Stimulated activated memory B cell treated with anti-CD40 and anti-IgM and Interleukin-4, amounts not matched to agents 10 μg/mL and 1 μg/mL and 100 μg/mL, for 72 hours (primary cell): ENCODE measurements around the gene OST4.
"Not testable (repeated sequence)": the region's sequence is repeated elsewhere in the genome, so short reads cannot be mapped to it uniquely, and the experiment has no call there.

Experiments
- ATAC-seq: fragments of 150-1000 bp; cut with Tn5 transposase; 2 replicates; pipeline ENCODE4 v1.10.0; 2021
- H3K27ac Mint-ChIP-seq: one replicate; pipeline ENCODE4 v1.8.0; 2022; ENCODE audit warnings: mild to moderate bottlenecking, mixed read lengths
- H3K27me3 Mint-ChIP-seq: one replicate; pipeline ENCODE4 v1.8.0; 2022; ENCODE audit warnings: mixed read lengths
- H3K36me3 Mint-ChIP-seq: one replicate; pipeline ENCODE4 v1.8.0; 2022; ENCODE audit warnings: mixed read lengths
- H3K4me1 Mint-ChIP-seq: one replicate; pipeline ENCODE4 v1.8.0; 2022; ENCODE audit warnings: mixed read lengths
- H3K4me3 Mint-ChIP-seq: one replicate; pipeline ENCODE4 v1.8.0; 2022; ENCODE audit warnings: mild to moderate bottlenecking, moderate library complexity, mixed read lengths
- H3K9me3 Mint-ChIP-seq: one replicate; pipeline ENCODE4 v1.8.0; 2022; ENCODE audit warnings: mixed read lengths

The OST4 gene

DNA sequence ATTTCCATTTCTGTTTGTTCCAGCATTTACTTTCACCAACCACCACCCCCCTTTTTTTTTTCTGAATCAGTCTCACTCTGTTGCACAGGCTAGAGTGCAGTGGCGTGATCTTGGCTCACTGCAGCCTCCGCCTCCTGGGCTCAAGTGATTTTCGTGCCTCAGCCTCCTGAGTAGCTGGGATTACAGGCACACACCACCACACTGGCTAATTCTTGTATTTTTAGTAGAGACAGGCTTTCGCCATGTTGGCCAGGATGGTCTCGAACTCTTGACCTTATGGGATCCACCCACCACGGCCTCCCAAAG lies 4.1 kb upstream of the OST4 start:
- not testable (repeated sequence) for H3K27me3 Mint-ChIP-seq, H3K36me3 Mint-ChIP-seq, ATAC-seq, H3K9me3 Mint-ChIP-seq
- H3K27ac Mint-ChIP-seq: peak overlapping the region; percentile 51
- peaks cover 59% of the 10 kb centered on the region for H3K4me1 Mint-ChIP-seq
- H3K4me3 Mint-ChIP-seq: peak overlapping the region; percentile 8

DNA sequence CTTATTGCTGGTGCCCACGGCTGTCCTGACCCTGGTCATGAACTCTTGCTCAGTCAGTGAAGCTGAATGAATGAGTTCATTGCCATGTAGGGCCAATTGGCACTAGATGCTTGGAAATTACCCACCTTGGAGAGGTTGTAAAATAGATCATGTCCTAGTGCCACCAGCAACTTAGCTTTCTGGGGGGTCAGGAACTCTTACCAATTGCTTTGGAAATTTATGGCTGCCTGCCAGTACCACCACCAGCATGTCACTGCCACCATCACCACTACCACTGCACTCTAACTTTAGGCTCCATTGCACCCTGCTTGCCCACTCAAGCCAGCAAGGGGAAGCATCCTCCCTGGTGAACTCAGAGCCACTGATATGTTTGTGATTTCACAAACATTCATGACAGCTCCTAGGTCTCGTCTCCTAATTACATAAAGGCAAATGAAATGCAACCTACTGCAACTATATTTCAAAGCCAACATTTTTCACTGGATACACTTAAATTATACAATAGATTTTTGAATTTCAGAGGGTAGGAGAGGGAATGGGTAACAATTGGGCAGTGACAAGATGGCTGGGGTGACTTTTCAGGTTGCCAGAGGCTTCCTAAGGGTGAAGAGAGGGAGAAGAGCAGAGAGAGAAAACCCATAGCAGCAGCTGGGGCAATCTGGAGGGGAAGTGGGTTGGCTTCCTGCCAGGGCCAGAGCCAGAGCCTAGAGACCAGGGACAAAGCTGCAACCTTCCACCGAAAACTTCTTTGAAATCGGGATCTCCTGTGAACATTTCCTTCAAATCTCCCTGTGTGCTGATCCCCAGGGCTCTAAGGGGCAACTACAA lies 3.5 kb upstream of the OST4 start:
- Mint-ChIP-seq H3K9me3 (peaks cover 2% of the 10 kb centered on the region), H3K36me3 (peaks cover 3% of the 10 kb centered on the region), H3K27ac (peak overlapping the region; percentile 51), H3K4me1 (peaks cover 59% of the 10 kb centered on the region), H3K27me3 (no peaks in the 10 kb centered on the region), H3K4me3 (peak overlapping the region; percentile 8)
- no peak for ATAC-seq

DNA sequence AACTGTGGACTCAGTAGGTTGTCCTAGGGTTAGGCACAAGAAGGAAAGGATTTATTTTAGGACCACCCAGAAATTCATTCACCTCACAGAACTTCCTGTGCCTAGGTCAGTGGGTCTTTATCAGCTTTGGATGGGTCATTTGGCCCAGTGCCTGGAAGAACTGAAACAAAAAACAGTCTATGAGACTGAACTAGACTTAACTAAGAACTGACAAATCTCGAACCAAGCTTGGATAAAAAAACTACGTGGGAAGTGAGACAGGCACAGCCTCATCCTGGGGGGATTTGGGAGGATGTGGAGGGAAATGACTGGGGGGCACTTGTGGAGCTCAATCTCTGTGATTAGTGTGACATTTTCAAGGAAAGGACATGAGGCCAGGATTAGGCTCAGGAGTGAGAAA lies 2.3 kb upstream of the OST4 start:
- Mint-ChIP-seq H3K4me3 (no peak overlapping the region), H3K9me3 (peaks cover 2% of the 10 kb centered on the region), H3K4me1 (peaks cover 69% of the 10 kb centered on the region), H3K27me3 (no peaks in the 10 kb centered on the region), H3K36me3 (peaks cover 15% of the 10 kb centered on the region), H3K27ac (peak overlapping the region; percentile 44)
- no peak for ATAC-seq

DNA sequence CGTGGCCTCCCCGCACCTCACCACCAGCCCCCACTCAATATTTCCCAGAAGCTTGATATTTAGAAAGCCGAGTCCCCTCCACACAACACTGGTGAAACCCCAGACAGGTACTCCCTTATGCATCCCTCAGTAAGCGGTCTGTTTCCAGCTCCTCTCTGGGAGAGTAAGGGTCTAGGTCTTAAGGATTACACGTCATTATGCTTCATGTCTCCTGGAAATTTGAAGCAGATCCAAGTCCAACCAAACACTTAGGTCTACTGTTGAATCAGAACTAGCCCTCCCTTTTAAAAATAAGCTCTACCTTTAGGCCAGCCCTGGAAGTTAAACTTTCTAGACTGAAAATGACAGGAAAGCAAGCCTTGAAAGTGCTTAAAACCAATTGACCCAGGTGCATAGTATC lies 1.5 kb upstream of the OST4 start:
- Mint-ChIP-seq H3K36me3 (peaks cover 23% of the 10 kb centered on the region), H3K27ac (peak overlapping the region; percentile 44), H3K4me3 (peak overlapping the region; percentile 89), H3K27me3 (no peaks in the 10 kb centered on the region), H3K9me3 (peaks cover 2% of the 10 kb centered on the region), H3K4me1 (peaks cover 75% of the 10 kb centered on the region)
- no peak for ATAC-seq

DNA sequence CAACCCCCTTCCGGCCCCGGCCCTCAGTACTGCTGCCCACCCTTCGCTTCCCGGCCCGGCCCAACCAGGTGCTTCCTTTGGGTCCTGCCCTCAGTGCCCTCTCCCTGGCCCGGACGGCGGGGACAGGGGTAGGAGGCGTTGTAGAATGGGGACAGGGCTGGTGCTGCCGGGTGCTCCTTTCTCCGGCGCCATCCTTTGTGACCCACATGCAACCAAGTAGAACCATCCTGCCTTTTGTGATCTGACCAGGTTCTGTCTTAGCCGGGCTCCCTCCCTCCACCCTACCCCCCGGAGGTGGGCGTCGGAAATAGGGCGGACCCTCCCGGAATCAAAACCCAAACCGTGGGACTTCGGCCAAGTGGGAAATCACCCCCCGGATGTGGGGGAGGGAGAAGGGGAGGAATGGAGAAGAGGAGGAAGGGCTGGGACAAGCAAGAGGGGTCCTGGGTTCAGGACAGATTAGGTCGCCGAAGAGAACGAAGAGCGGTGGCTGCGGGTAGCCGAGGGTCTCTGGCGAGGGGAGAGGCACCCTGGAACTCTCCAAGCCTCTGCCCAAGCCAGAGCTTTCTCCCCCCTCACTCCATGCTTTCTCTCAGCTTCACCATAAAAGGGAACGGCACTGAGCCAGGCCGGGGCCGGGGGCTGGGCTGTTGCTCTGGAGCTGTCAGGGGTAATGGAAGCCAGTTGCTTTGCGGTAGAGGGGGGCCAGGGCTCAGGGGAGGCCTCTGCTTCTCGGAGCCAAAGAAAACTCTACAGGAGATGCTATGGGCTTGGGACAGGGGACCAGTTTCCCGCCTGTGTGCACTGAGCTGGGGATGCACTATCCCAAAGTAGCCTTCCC lies 756 bp upstream of the OST4 start:
- Mint-ChIP-seq H3K4me3 (peak overlapping the region; percentile 89), H3K9me3 (peaks cover 2% of the 10 kb centered on the region), H3K36me3 (peaks cover 23% of the 10 kb centered on the region), H3K27me3 (no peaks in the 10 kb centered on the region), H3K27ac (peak overlapping the region; percentile 81), H3K4me1 (peaks cover 68% of the 10 kb centered on the region)
- no peak for ATAC-seq

DNA sequence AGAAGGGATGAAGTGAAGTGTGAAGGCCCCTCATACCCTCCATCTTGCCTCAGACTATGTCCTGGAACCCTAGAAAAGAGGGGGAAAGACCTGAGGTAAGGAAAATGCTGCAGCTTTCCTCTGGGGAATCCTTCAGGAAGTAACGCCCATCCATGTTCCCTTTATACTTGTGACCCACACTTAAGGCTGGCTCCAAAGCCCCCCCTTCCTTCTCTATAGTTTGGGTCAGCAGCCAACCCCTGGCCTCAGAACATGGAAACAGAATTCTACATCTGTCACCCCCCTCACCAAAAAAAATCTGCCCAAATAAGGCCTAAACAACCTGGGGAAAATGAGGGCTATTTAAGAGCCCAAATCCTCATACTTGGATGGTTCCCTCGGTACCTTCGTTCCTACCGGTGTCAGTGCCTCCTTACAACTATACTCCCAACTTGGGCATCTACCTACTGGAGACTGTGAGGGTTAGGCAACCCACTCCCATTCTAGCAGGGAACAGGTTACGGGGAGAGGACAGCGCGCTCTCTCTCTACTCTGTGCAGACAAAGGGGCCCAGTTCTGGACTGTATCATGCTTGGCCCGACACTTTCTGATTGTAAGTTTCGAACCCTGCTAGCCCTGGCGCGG lies 689 bp downstream of the OST4 start:
- peak overlapping the region; percentile 89 for H3K4me3 Mint-ChIP-seq
- peaks cover 65% of the 10 kb centered on the region for H3K4me1 Mint-ChIP-seq
- peak overlapping the region; percentile 81 for H3K27ac Mint-ChIP-seq
- no peaks in the 10 kb centered on the region for H3K27me3 Mint-ChIP-seq
- no peak for ATAC-seq
- H3K36me3 Mint-ChIP-seq: peaks cover 31% of the 10 kb centered on the region
- no peaks in the 10 kb centered on the region for H3K9me3 Mint-ChIP-seq

DNA sequence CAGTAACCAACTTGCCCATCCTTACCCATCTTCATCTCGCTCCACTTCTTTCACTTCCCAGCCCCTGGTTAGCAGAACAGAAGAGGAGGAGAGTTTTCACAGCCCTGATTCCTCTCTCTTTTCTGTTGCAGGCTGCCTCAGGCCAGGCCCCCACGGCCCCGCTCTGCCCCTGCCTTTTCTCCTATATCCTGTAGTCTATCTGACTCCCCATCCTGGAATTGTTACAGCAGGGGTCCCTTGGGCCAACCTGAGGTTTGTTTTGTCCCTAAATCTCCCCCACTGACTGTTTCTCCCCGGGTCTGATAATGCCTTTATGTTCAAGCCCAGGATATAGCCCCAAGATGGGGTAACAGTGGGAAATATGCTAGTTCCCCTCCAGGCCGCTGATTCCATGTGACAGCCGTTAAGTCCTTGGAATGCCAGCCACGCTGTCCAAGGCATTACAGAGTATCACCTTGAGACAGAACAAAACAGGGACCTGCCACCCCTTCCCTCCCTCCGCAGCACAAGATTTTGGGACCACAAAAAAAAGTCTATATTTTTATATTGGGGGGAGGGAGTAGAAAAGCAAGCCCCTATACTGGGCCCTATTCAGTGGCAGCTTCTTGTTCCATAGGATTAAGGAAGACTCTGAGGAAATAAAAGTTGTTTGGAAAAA lies 1.4 kb downstream of the OST4 start:
- Mint-ChIP-seq H3K36me3 (peaks cover 38% of the 10 kb centered on the region), H3K4me3 (peak overlapping the region; percentile 89), H3K27me3 (no peaks in the 10 kb centered on the region), H3K4me1 (peaks cover 65% of the 10 kb centered on the region), H3K9me3 (no peaks in the 10 kb centered on the region), H3K27ac (peak overlapping the region; percentile 81)
- no peak for ATAC-seq

DNA sequence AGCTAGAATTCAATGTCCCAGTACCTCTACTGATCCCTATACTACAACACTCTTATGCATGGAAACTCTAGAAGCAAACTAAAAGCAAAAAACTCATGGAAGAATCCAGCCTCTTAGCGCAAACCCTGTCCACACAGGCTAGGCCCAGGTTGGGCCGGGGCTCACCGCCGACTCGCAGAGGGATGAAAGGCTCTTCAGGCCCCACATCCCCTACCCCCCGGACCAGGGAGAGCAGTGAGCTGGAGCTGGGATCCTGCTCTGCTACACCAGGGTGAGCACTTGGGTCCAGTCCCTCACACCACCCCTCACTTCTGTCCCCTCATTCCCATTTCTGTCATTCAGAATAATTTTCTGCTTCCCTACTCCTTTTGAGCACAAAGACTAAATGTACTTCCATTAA lies 2.0 kb downstream of the OST4 start:
- H3K4me3 Mint-ChIP-seq: no peak overlapping the region
- H3K4me1 Mint-ChIP-seq: peaks cover 59% of the 10 kb centered on the region
- H3K9me3 Mint-ChIP-seq: no peaks in the 10 kb centered on the region
- peak overlapping the region; percentile 81 for H3K27ac Mint-ChIP-seq
- no peaks in the 10 kb centered on the region for H3K27me3 Mint-ChIP-seq
- no peak for ATAC-seq
- H3K36me3 Mint-ChIP-seq: peaks cover 41% of the 10 kb centered on the region

DNA sequence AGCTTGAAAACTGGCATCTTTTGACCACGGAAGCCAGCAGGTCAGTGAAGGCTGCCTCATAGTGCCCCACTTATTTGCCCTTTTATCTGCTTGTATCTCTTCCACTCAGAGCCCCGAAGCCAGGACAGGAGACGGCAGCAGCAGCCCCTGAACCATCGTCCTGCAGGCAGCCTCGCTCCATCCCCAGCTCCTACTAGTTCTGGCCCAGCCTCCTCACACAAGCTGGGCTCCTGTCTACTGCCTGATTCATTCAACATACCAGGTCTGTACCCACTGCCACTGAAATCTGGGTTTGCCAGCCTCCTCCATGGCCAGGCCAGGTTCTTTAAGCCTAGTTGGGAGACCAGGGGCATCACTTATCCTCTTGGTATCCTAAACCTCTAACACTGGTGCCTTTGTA lies 4.1 kb downstream of the OST4 start:
- ATAC-seq: no peak
- H3K36me3 Mint-ChIP-seq: peaks cover 57% of the 10 kb centered on the region

DNA sequence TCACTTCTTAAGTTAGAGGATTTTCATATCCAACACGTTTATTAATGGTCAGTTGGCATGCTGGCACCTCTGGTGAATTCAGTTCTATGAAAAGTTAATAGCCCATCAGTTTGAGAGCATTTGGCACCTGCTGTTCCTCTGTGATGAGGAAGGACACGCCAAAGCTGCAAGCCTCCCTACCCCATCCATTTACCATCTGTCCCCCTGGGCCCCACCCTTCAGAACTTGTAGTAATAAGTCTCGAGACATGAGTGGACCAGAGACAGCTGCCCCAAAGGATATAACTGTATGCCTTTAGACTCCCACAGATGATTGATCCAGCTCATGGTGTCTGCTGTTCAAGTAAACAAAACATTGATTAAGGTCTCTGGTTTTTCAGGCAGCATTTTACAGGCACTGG lies 6.3 kb downstream of the OST4 start:
- Mint-ChIP-seq H3K4me3 (no peak overlapping the region), H3K36me3 (peaks cover 58% of the 10 kb centered on the region), H3K27ac (no peak overlapping the region)

More for the DNA sequence above, 4.1 kb downstream of the OST4 start:
- H3K4me1 Mint-ChIP-seq: peaks cover 51% of the 10 kb centered on the region
- no peak overlapping the region for H3K4me3 Mint-ChIP-seq
- H3K27me3 Mint-ChIP-seq: no peaks in the 10 kb centered on the region
- H3K9me3 Mint-ChIP-seq: no peaks in the 10 kb centered on the region
- H3K27ac Mint-ChIP-seq: no peak overlapping the region

DNA sequence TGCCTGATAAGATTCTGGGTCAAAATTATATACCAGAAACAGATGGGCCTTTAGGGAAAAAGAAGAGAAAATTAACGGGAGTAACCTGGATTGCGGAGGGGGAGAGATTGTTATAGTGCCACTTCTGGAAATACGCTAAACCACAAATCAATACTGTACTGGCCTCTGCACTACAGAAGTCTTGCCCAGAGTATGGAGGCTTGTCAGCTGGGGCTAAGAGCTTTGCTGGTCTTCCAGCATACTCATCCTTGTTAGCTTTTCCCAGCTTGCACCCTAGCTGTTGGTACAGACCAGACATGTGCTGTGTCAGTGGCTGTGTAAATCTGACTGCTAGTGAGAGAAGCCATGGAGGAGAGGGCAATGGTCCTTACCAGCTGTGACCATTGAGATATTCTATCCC lies 11.1 kb downstream of the OST4 start:
- Mint-ChIP-seq H3K36me3 (peaks cover 38% of the 10 kb centered on the region), H3K27ac (no peak overlapping the region), H3K27me3 (no peaks in the 10 kb centered on the region), H3K4me1 (peaks cover 1% of the 10 kb centered on the region), H3K9me3 (no peaks in the 10 kb centered on the region), H3K4me3 (no peak overlapping the region)
- ATAC-seq: no peak

More for the DNA sequence above, 6.3 kb downstream of the OST4 start:
- no peak for ATAC-seq
- peaks cover 36% of the 10 kb centered on the region for H3K4me1 Mint-ChIP-seq
- no peaks in the 10 kb centered on the region for H3K9me3 Mint-ChIP-seq
- H3K27me3 Mint-ChIP-seq: no peaks in the 10 kb centered on the region

DNA sequence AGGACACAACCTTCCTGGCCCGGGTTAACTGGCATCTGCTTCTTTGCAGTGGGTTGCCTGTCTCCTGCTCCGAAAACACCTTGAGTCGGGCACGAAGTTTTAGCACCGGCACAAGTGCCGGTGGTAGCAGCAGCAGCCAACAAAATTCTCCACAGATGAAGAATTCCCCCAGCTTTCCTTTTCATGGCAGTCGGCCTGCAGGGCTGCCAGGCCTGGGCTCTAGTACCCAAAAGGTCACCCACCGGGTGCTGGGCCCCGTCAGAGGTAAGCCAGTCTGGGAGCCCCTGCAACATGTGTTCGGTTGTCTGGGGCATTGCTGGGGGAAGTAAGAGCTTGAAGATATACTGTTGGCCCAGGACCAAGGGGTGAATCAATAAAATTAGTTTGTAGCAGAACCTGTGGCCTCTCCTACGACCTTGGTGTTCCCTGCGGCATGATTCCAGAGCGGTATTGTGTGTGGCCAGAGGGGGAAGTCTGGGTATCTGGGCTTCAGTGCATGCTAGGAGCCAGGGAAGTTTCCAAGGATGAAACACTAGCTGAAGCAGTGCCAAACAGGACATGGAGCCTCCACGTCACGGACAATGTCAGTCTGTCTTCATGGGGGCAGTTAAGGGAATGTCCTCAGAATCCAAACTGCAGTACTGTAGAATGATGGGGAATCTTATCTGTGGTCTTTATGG lies 12.2 kb downstream of the OST4 start:
- Mint-ChIP-seq H3K4me3 (no peak overlapping the region), H3K27me3 (no peaks in the 10 kb centered on the region), H3K27ac (no peak overlapping the region), H3K9me3 (no peaks in the 10 kb centered on the region), H3K4me1 (no peaks in the 10 kb centered on the region), H3K36me3 (peaks cover 40% of the 10 kb centered on the region)
- no peak for ATAC-seq

DNA sequence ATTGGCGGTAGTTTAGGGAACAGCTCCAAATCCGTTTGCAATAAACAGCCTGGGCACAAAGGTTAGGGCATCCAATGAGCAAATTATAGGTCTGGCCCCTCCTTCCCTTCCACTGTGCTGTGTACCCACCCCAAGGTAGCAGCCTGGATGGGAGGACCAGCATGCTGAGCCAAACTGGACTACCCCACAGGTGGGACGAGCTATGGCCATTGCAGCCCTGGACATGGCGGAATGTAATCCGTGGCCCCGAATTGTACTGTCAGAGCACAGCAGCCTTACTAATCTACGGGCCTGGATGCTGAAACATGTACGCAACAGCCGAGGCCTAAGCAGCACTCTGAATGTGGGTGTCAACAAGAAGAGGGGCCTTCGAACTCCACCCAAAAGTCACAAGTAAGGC lies 13.2 kb downstream of the OST4 start:
- no peaks in the 10 kb centered on the region for H3K27me3 Mint-ChIP-seq
- H3K27ac Mint-ChIP-seq: no peak overlapping the region
- no peak overlapping the region for H3K4me3 Mint-ChIP-seq
- no peaks in the 10 kb centered on the region for H3K4me1 Mint-ChIP-seq
- no peaks in the 10 kb centered on the region for H3K9me3 Mint-ChIP-seq
- H3K36me3 Mint-ChIP-seq: peaks cover 37% of the 10 kb centered on the region
- ATAC-seq: no peak

DNA sequence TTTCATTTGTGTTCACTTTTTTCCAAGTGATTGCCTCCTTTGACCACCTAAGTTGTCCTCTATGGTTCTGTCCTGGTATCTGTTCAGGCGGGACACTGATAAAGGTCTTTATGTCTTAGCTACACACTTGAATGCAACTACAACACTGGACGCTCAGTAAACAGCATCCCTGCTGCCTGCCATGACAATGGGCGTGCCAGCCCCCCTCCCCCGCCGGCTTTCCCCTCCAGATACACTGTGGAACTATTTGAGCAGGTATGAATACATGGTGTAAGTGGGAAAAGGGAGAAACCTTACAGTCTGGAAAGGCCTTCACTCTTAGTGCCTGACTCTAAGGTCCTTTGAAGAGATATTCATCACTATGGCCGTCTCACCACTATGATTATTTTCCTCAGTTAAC lies 14.3 kb downstream of the OST4 start:
- Mint-ChIP-seq H3K4me1 (peaks cover 4% of the 10 kb centered on the region), H3K36me3 (peaks cover 28% of the 10 kb centered on the region), H3K4me3 (no peak overlapping the region), H3K27me3 (no peaks in the 10 kb centered on the region), H3K27ac (no peak overlapping the region), H3K9me3 (no peaks in the 10 kb centered on the region)
- no peak for ATAC-seq

DNA sequence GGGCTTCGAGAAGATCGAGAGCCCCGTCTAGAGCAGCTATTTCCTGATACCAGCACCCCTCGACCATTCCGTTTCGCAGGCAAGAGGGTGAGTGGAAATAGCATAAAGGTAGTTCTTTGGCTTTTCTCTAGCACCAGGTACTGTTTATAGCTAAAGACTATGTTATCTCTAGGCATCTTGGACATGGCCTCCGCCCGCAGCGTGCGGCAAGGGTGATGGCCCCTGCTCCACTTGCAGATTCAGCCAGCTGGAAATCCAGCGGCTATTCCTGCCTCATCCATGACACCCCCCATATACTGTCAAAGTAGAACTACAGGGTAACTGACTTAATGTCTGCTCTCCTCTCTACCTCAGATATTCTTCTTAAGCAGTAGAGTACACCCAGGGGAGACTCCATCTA lies 16.7 kb downstream of the OST4 start:
- H3K9me3 Mint-ChIP-seq: no peaks in the 10 kb centered on the region
- peaks cover 23% of the 10 kb centered on the region for H3K4me1 Mint-ChIP-seq
- no peak overlapping the region for H3K4me3 Mint-ChIP-seq
- peaks cover 28% of the 10 kb centered on the region for H3K36me3 Mint-ChIP-seq
- peaks cover 9% of the 10 kb centered on the region for H3K27me3 Mint-ChIP-seq
- no peak for ATAC-seq
- no peak overlapping the region for H3K27ac Mint-ChIP-seq
